Rectal smooth muscle tissue (tissue), 1 donor: ENCODE data around the gene PHACTR1.
A peak's percentile ranks its signal among the peaks of the same experiment; 100 is the strongest.

Source experiments
- H3K27ac ChIP-seq: one replicate; pipeline ENCODE4 v1.7.0; 2013; ENCODE audit warnings: low read depth, low read length, inconsistent platforms
- H3K27me3 ChIP-seq: one replicate; pipeline ENCODE4 v1.7.0; 2013; ENCODE audit warnings: low read length; ENCODE audit not compliant: control insufficient read depth, insufficient read depth
- H3K36me3 ChIP-seq: one replicate; pipeline ENCODE4 v1.7.0; 2013; ENCODE audit warnings: low read length; ENCODE audit not compliant: control insufficient read depth, insufficient read depth
- H3K4me1 ChIP-seq: one replicate; pipeline ENCODE4 v1.7.0; 2013; ENCODE audit warnings: low read length; ENCODE audit not compliant: control insufficient read depth, insufficient read depth
- H3K4me3 ChIP-seq: one replicate; pipeline ENCODE4 v1.7.0; 2013; ENCODE audit warnings: low read length
- H3K9ac ChIP-seq: one replicate; pipeline ENCODE4 v1.7.0; 2013; ENCODE audit warnings: low read length

PHACTR1 gene

DNA sequence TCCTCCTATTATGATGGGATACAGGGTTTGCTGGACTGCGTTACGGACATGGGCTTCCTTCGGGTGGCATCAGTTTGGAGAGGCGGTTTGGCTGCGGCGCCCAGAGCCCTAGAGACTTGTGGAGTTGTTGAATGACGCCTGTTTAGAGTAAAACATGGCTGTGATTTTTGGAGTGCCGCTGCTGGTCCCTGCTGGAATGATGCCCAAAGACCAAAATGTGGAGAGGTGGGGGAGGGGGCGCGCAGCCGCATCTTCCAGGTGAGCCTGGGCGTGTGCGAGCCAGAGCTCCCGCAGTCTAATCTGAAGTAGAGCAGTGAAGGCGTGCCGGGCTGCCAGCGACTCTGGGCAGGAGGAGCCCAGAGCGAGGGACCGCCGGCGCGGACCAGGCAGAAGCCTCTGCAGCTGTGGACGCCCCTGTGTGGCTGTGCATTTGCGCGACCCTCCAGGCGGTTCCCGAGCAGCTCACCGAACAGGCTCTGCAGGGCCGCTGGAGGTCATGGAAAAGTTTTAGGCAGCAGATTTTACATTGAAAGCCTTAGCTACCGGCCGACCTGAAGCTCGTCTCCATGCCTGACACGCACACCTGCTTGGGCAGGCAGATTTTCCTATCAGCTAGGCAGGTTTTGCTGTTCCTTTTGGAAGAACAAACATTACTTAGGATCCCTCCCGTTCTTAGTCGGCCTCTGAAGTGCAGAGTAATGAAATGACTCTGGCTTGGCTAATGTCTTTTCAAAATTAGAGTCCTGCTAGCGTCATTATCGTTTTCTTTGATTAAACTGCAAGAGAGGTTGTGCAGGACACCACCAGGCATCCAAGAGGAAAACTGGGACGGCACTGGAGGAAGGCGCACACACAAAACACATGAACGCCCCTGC lies 298.2 kb downstream of the PHACTR1 start:
- Histone ChIP-seq H3K9ac (no peak overlapping the region), H3K4me3 (peak overlapping the region; percentile 61), H3K27me3 (peaks cover 5% of the 10 kb centered on the region), H3K36me3 (no peaks in the 10 kb centered on the region), H3K4me1 (no peaks in the 10 kb centered on the region), H3K27ac (no peak overlapping the region)

DNA sequence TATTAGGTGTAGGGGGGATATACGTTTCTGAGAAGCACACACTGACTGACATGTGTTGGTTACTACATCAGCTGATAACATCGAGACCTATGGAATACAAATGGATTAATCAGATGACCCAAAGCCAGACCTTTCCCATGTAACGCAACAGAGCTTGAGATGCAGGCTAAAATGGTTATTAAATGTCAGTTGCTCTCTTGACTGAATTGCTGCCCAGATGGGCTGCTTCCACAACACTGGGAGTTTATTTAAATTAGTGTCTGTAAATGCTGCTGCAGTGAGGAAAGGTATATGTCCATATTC lies 298.8 kb downstream of the PHACTR1 start:
- Histone ChIP-seq H3K4me3 (no peak overlapping the region), H3K27ac (no peak overlapping the region), H3K4me1 (no peaks in the 10 kb centered on the region), H3K36me3 (no peaks in the 10 kb centered on the region), H3K9ac (no peak overlapping the region), H3K27me3 (peaks cover 5% of the 10 kb centered on the region)

DNA sequence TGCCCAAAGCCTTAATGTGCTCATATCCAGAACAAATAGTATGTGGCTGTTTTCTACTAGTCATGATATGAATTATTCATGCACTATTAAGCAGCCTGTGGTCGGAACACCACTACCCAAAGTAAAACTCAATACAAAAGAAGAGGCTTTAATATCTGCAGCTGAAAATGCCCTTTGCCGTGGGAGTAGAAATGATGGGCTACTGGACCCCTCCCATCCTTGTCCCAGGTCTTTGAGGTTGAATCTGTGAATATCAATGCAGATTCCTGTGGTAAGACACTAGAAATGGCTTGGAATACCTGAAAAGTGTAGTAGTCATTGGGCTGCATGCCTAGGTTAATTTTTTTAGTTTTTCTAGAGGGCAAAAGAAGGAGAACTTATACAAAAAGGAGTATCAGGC lies 308.0 kb downstream of the PHACTR1 start:
- H3K4me1 ChIP-seq: no peaks in the 10 kb centered on the region
- no peak overlapping the region for H3K4me3 ChIP-seq
- no peaks in the 10 kb centered on the region for H3K36me3 ChIP-seq
- no peak overlapping the region for H3K9ac ChIP-seq
- no peak overlapping the region for H3K27ac ChIP-seq
- no peaks in the 10 kb centered on the region for H3K27me3 ChIP-seq

- H3K4me3 ChIP-seq: no peak overlapping the region
- H3K27me3 ChIP-seq: no peaks in the 10 kb centered on the region
- H3K36me3 ChIP-seq: no peaks in the 10 kb centered on the region
- no peak overlapping the region for H3K9ac ChIP-seq
- no peaks in the 10 kb centered on the region for H3K4me1 ChIP-seq
- H3K27ac ChIP-seq: no peak overlapping the region
Observed at GRCh38 chr6:13025893-13026499, 309.4 kb downstream of the PHACTR1 start.

- H3K27me3 ChIP-seq: no peaks in the 10 kb centered on the region
- H3K4me3 ChIP-seq: no peak overlapping the region
- H3K36me3 ChIP-seq: no peaks in the 10 kb centered on the region
- no peak overlapping the region for H3K9ac ChIP-seq
- H3K4me1 ChIP-seq: no peaks in the 10 kb centered on the region
- H3K27ac ChIP-seq: no peak overlapping the region
Observed at GRCh38 chr6:13026557-13026956, 310.0 kb downstream of the PHACTR1 start.

GRCh38 chr6:13027207-13027606 lies 310.6 kb downstream of the PHACTR1 start:
- no peaks in the 10 kb centered on the region for H3K4me1 ChIP-seq
- no peak overlapping the region for H3K27ac ChIP-seq
- no peak overlapping the region for H3K4me3 ChIP-seq
- H3K9ac ChIP-seq: no peak overlapping the region
- no peaks in the 10 kb centered on the region for H3K27me3 ChIP-seq
- no peaks in the 10 kb centered on the region for H3K36me3 ChIP-seq

DNA sequence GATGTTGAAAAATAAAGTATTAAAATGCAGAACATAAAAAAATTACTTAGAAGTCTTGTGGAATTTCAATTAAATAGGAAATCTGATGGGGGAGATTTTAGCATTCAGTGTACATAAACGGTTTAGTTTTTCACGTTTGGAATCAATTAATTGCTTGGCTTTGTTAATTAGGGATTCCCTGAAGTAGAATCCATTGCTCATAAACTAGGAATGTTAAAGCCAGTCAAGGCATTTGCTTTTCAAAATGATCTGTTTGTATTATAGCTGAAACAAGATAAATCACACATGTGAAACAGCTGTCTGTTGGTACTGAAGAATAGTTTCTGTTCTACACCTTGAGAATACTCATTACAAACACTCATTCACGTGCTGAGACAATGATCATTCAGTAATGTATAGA lies 313.8 kb downstream of the PHACTR1 start:
- no peak overlapping the region for H3K4me3 ChIP-seq
- no peaks in the 10 kb centered on the region for H3K27me3 ChIP-seq
- H3K36me3 ChIP-seq: no peaks in the 10 kb centered on the region
- no peaks in the 10 kb centered on the region for H3K4me1 ChIP-seq
- H3K9ac ChIP-seq: no peak overlapping the region
- H3K27ac ChIP-seq: no peak overlapping the region

- Histone ChIP-seq H3K4me1 (no peaks in the 10 kb centered on the region), H3K9ac (no peak overlapping the region), H3K27me3 (no peaks in the 10 kb centered on the region), H3K4me3 (no peak overlapping the region), H3K27ac (no peak overlapping the region), H3K36me3 (no peaks in the 10 kb centered on the region)
Observed at GRCh38 chr6:13032566-13032965, 316.0 kb downstream of the PHACTR1 start.

DNA sequence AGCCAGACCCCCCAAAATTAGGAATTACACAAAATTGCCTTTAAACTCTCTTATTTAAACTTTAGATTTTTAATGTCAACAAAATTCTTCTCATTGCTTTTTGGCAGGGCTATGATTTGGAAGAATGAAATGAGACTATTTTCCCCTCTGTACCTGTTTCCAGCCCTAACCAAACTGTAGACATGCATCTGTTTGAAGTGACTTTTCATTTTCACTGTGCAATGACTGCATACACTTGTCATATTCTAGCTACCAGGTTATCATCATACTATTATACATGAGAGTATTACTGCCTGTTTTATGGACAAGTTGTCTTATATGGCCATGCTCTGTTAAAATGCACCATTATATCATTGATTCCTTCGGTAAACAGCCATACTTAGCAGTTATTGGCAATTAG lies 316.6 kb downstream of the PHACTR1 start:
- Histone ChIP-seq H3K36me3 (no peaks in the 10 kb centered on the region), H3K4me1 (no peaks in the 10 kb centered on the region), H3K4me3 (no peak overlapping the region), H3K27me3 (no peaks in the 10 kb centered on the region), H3K27ac (no peak overlapping the region), H3K9ac (no peak overlapping the region)

DNA sequence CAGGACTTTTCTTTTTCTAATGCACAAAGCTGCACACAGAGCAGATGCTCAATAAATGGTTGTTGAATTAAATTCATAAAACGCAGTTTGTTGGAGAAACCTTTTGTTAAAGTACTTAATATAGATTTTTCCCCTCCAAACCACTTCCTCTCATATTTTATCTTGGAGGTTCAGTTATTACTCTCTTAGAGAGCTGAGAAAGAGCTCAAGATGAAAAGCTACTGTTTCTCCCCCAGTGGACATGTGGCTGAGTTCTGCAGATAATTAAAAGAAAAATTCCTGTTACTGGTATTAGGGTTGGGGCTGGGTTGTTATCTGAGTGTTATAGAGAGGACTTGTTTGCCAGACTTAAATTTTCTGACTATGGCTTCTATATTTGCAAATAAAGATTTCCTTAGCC lies 317.7 kb downstream of the PHACTR1 start:
- no peak overlapping the region for H3K9ac ChIP-seq
- no peaks in the 10 kb centered on the region for H3K36me3 ChIP-seq
- peaks cover 2% of the 10 kb centered on the region for H3K4me1 ChIP-seq

GRCh38 chr6:13035606-13036005 lies 319.0 kb downstream of the PHACTR1 start:
- no peak overlapping the region for H3K27ac ChIP-seq
- no peaks in the 10 kb centered on the region for H3K27me3 ChIP-seq
- no peak overlapping the region for H3K4me3 ChIP-seq
- no peak overlapping the region for H3K9ac ChIP-seq
- peaks cover 2% of the 10 kb centered on the region for H3K4me1 ChIP-seq
- H3K36me3 ChIP-seq: no peaks in the 10 kb centered on the region

More for the DNA sequence above, 317.7 kb downstream of the PHACTR1 start:
- Histone ChIP-seq H3K27me3 (no peaks in the 10 kb centered on the region), H3K4me3 (no peak overlapping the region), H3K27ac (no peak overlapping the region)

GRCh38 chr6:13038315-13038714 lies 321.7 kb downstream of the PHACTR1 start:
- no peaks in the 10 kb centered on the region for H3K36me3 ChIP-seq
- no peak overlapping the region for H3K27ac ChIP-seq
- H3K4me3 ChIP-seq: no peak overlapping the region
- H3K9ac ChIP-seq: no peak overlapping the region
- no peaks in the 10 kb centered on the region for H3K27me3 ChIP-seq
- peaks cover 2% of the 10 kb centered on the region for H3K4me1 ChIP-seq

GRCh38 chr6:13038741-13039190 lies 322.2 kb downstream of the PHACTR1 start:
- no peaks in the 10 kb centered on the region for H3K36me3 ChIP-seq
- no peaks in the 10 kb centered on the region for H3K27me3 ChIP-seq
- peaks cover 2% of the 10 kb centered on the region for H3K4me1 ChIP-seq
- H3K9ac ChIP-seq: no peak overlapping the region
- H3K4me3 ChIP-seq: no peak overlapping the region
- H3K27ac ChIP-seq: no peak overlapping the region
